ENCODE results near the gene TRPC4.
"Not testable (repeated sequence)": the region's sequence is repeated elsewhere in the genome, so short reads cannot be mapped to it uniquely, and the experiment has no call there.

TRPC4 gene

GRCh38 chr13:37589381-37589780 lies 280.2 kb downstream of the TRPC4 start:
- H3K4me1 ChIP-seq; in situ Hi-C loops (cut with MboI; ENCODE audit: low sequenced_read_pairs); H3K4me3 ChIP-seq; H3K9me3 ChIP-seq; H3K36me3 ChIP-seq (replicated peaks); DNase-seq (ENCODE audit: low spot score in 2 of 2); H3K27me3 ChIP-seq (ENCODE audit: low read depth): not testable (repeated sequence)

GRCh38 chr13:37587236-37587635 lies 282.3 kb downstream of the TRPC4 start:
- Histone ChIP-seq H3K36me3 (replicated peaks) (no peaks in the 10 kb centered on the region), H3K9me3 (no peaks in the 10 kb centered on the region), H3K4me3 (no peak overlapping the region), H3K27me3 (ENCODE audit: low read depth) (no peaks in the 10 kb centered on the region), H3K4me1 (no peaks in the 10 kb centered on the region)
- in situ Hi-C loops (cut with MboI; ENCODE audit: low sequenced_read_pairs), result no loop called here
- no peak for DNase-seq (ENCODE audit: low spot score in 2 of 2)
